ENCODE results near the gene JADE2. TPM values are rescaled to one million over a fixed set of nuclear protein-coding genes. Genes with fewer than 3 reads are reported as not detected.

Gene JADE2
- total and polyA plus RNA-seq, 2 experiments from 2014 or later = 14.9 to 35.4 TPM

GRCh38 chr5:134611515-134611914 is 86.0 kb downstream of the JADE2 start:
- no peak for DNase-seq (ENCODE audit: low spot score)
- Histone ChIP-seq H4K20me1 (ENCODE audit: insufficient read depth, poor library complexity, severe bottlenecking) (no peaks in the 10 kb centered on the region), H3K27me3 (no peaks in the 10 kb centered on the region), H3K79me2 (peaks cover 4% of the 10 kb centered on the region), H3K9me3 (ENCODE audit: low read depth) (no peaks in the 10 kb centered on the region), H3K4me3 (no peak overlapping the region), H2AFZ (no peak overlapping the region), H3K27ac (peak overlapping the region; percentile 88), H3K4me2 (no peak overlapping the region), H3K36me3 (replicated peaks; ENCODE audit: insufficient read depth, low read depth) (no peaks in the 10 kb centered on the region), H3K4me1 (ENCODE audit: insufficient read depth) (peaks cover 9% of the 10 kb centered on the region), H3K9me2 (replicated peaks; ENCODE audit: insufficient read depth) (no peaks in the 10 kb centered on the region)
- no peak for TF ChIP-seq EZH2phosphoT487 (IDR thresholded peaks at IDR 0.05; ENCODE audit: low read depth, severe bottlenecking, unreplicated experiment)
- TF ChIP-seq EZH2 (IDR thresholded peaks at IDR 0.05; ENCODE audit: borderline replicate concordance) = no peak
- TF ChIP-seq CTCF (IDR thresholded peaks at IDR 0.05; ENCODE audit: poor library complexity) = no peak
- 99% methylated on average over 4 of the region's 4 CpGs for WGBS (ENCODE audit: low lambda C conversion rate, missing lambda C conversion rate)

DNA sequence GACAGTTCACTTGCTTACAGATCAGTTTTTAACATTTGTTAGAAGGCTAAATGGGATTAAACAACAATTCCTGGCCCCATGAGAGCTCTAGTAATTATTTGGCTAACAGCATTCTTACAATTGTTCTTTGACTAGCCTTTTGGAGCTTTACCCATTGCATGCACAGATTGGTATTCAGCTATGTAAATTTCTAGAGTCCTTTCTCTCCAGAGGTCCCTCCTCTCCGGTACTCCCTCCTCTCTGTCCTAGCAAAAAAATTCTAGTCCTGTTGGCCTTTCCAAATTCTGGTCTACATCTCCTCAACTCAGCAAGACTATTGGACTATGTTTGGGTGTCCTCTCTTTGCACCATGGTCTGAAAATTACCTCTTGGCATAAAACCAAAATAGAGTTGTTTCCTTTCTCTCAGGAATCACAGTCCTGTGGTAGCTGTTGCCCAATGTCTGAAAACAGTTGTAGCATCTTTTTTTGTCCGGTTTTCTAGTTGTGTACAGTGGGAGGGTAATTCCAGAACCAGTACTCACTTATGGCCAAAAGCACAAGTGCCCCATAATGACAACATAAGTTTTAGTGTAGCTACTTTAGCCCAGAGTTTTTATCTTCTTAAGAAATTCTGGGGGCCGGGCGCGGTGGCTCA is 89.1 kb downstream of the JADE2 start:
- H3K79me2 ChIP-seq = no peaks in the 10 kb centered on the region
- H3K9me2 ChIP-seq (replicated peaks; ENCODE audit: insufficient read depth) = no peaks in the 10 kb centered on the region
- H3K27me3 ChIP-seq = no peaks in the 10 kb centered on the region
- H3K4me3 ChIP-seq = no peak overlapping the region
- peak overlapping the region; percentile 28 for H3K27ac ChIP-seq
- H2AFZ ChIP-seq = no peak overlapping the region
- no peak overlapping the region for H3K4me2 ChIP-seq
- WGBS (ENCODE audit: low lambda C conversion rate, missing lambda C conversion rate) = 93% methylated on average over 5 of the region's 5 CpGs
- DNase-seq (ENCODE audit: low spot score) = no peak
- H4K20me1 ChIP-seq (ENCODE audit: insufficient read depth, poor library complexity, severe bottlenecking) = no peaks in the 10 kb centered on the region
- no peaks in the 10 kb centered on the region for H3K4me1 ChIP-seq (ENCODE audit: insufficient read depth)
- TF ChIP-seq EZH2 (IDR thresholded peaks at IDR 0.05; ENCODE audit: borderline replicate concordance) (no peak), EZH2phosphoT487 (IDR thresholded peaks at IDR 0.05; ENCODE audit: low read depth, severe bottlenecking, unreplicated experiment) (no peak)
- H3K9me3 ChIP-seq (ENCODE audit: low read depth) = no peaks in the 10 kb centered on the region
- H3K36me3 ChIP-seq (replicated peaks; ENCODE audit: insufficient read depth, low read depth) = no peaks in the 10 kb centered on the region

DNA sequence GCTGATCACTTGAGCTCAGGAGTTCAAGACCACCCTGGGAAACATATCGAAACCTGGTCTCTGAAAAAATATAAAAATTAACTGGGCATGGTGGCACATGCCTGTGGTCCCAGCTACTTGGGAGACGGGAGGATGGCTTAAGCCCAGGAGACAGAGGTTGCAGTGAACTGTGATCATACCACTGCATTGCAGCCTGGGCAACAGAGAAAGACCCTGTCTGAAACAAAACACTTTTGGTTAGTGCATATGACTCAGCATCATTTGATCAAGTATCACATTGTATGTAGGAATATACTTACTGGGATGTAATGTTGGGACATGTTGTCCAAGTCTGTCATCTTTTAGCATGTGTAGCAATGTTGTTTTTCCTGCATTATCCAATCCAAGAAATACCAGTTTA is 95.2 kb downstream of the JADE2 start:
- H3K27me3 ChIP-seq = no peaks in the 10 kb centered on the region
- no peaks in the 10 kb centered on the region for H3K9me3 ChIP-seq (ENCODE audit: low read depth)
- no peak overlapping the region for H2AFZ ChIP-seq
- H3K36me3 ChIP-seq (replicated peaks; ENCODE audit: insufficient read depth, low read depth) = no peaks in the 10 kb centered on the region
- no peak overlapping the region for H3K4me3 ChIP-seq
- H4K20me1 ChIP-seq (ENCODE audit: insufficient read depth, poor library complexity, severe bottlenecking) = no peaks in the 10 kb centered on the region
- WGBS (ENCODE audit: low lambda C conversion rate, missing lambda C conversion rate) = 97% methylated on average over 2 of the region's 2 CpGs
- TF ChIP-seq EZH2phosphoT487 (IDR thresholded peaks at IDR 0.05; ENCODE audit: low read depth, severe bottlenecking, unreplicated experiment) = no peak
- no peak for DNase-seq (ENCODE audit: low spot score)
- no peak overlapping the region for H3K27ac ChIP-seq
- peaks cover 10% of the 10 kb centered on the region for H3K4me1 ChIP-seq (ENCODE audit: insufficient read depth)
- peaks cover 37% of the 10 kb centered on the region for H3K79me2 ChIP-seq
- no peaks in the 10 kb centered on the region for H3K9me2 ChIP-seq (replicated peaks; ENCODE audit: insufficient read depth)
- H3K4me2 ChIP-seq = no peak overlapping the region

- H3K27ac ChIP-seq = peak overlapping the region; percentile 90
- no peaks in the 10 kb centered on the region for H3K9me2 ChIP-seq (replicated peaks; ENCODE audit: insufficient read depth)
- TF ChIP-seq EZH2phosphoT487 (IDR thresholded peaks at IDR 0.05; ENCODE audit: low read depth, severe bottlenecking, unreplicated experiment) = no peak
- no peak for TF ChIP-seq EZH2 (IDR thresholded peaks at IDR 0.05; ENCODE audit: borderline replicate concordance)
- TF ChIP-seq CTCF (IDR thresholded peaks at IDR 0.05; ENCODE audit: poor library complexity) = no peak
- H2AFZ ChIP-seq = no peak overlapping the region
- no peak overlapping the region for H3K4me2 ChIP-seq
- DNase-seq (ENCODE audit: low spot score) = no peak
- H3K79me2 ChIP-seq = peaks cover 77% of the 10 kb centered on the region
- 96% methylated on average over 1 of the region's 1 CpG for WGBS (ENCODE audit: low lambda C conversion rate, missing lambda C conversion rate)
- H3K9me3 ChIP-seq (ENCODE audit: low read depth) = no peaks in the 10 kb centered on the region
- H4K20me1 ChIP-seq (ENCODE audit: insufficient read depth, poor library complexity, severe bottlenecking) = no peaks in the 10 kb centered on the region
- H3K4me1 ChIP-seq (ENCODE audit: insufficient read depth) = peaks cover 19% of the 10 kb centered on the region
- no peaks in the 10 kb centered on the region for H3K27me3 ChIP-seq
- no peaks in the 10 kb centered on the region for H3K36me3 ChIP-seq (replicated peaks; ENCODE audit: insufficient read depth, low read depth)
- no peak overlapping the region for H3K4me3 ChIP-seq
Measured at GRCh38 chr5:134625559-134625958, 100.1 kb downstream of the JADE2 start.
